ENCODE results near the gene EYA4.

EYA4 gene

GRCh38 chr6:133266186-133266585, 25.0 kb downstream of the EYA4 start:
- H3K9me2 ChIP-seq (replicated peaks; ENCODE audit: low read depth, low read length): no peaks in the 10 kb centered on the region
- no peaks in the 10 kb centered on the region for H3K27me3 ChIP-seq (ENCODE audit: insufficient read depth, low read length, poor library complexity, severe bottlenecking)
- H3K4me3 ChIP-seq (ENCODE audit: low read length, poor library complexity, severe bottlenecking): no peak overlapping the region
- H3F3A ChIP-seq (ENCODE audit: low read depth): no peaks in the 10 kb centered on the region
- no peaks in the 10 kb centered on the region for H3K9me3 ChIP-seq (ENCODE audit: insufficient read depth, low read depth, low read length)
- no peaks in the 10 kb centered on the region for H3K4me1 ChIP-seq (ENCODE audit: insufficient read depth, low read length, poor library complexity, severe bottlenecking)
- H4K20me1 ChIP-seq (ENCODE audit: insufficient read depth, low read length, poor library complexity, severe bottlenecking): no peaks in the 10 kb centered on the region
- no peaks in the 10 kb centered on the region for H3K36me3 ChIP-seq (ENCODE audit: insufficient read depth, low read length)
- no peak overlapping the region for H3K4me2 ChIP-seq (ENCODE audit: low read depth, low read length, poor library complexity, severe bottlenecking)
- TF ChIP-seq CTCF (conservative IDR thresholded peaks at IDR 0.05; ENCODE audit: low read length): no peak
- TF ChIP-seq EZH2phosphoT487 (IDR thresholded peaks at IDR 0.05; ENCODE audit: borderline replicate concordance): no peak
- H2AFZ ChIP-seq (ENCODE audit: low read length): no peak overlapping the region
- H3K79me2 ChIP-seq (ENCODE audit: insufficient read depth, low read length): no peaks in the 10 kb centered on the region
- no peak overlapping the region for H3K9ac ChIP-seq (ENCODE audit: low read depth, low read length, poor library complexity, severe bottlenecking)

- Histone ChIP-seq H3K4me2 (ENCODE audit: low read depth, low read length, poor library complexity, severe bottlenecking) (no peak overlapping the region), H3K9me2 (replicated peaks; ENCODE audit: low read depth, low read length) (no peaks in the 10 kb centered on the region), H3K4me3 (ENCODE audit: low read length, poor library complexity, severe bottlenecking) (no peak overlapping the region), H3K27me3 (ENCODE audit: insufficient read depth, low read length, poor library complexity, severe bottlenecking) (no peaks in the 10 kb centered on the region), H3K79me2 (ENCODE audit: insufficient read depth, low read length) (no peaks in the 10 kb centered on the region), H3F3A (ENCODE audit: low read depth) (no peaks in the 10 kb centered on the region), H3K9me3 (ENCODE audit: insufficient read depth, low read depth, low read length) (no peaks in the 10 kb centered on the region), H2AFZ (ENCODE audit: low read length) (no peak overlapping the region), H4K20me1 (ENCODE audit: insufficient read depth, low read length, poor library complexity, severe bottlenecking) (no peaks in the 10 kb centered on the region), H3K36me3 (ENCODE audit: insufficient read depth, low read length) (no peaks in the 10 kb centered on the region), H3K4me1 (ENCODE audit: insufficient read depth, low read length, poor library complexity, severe bottlenecking) (no peaks in the 10 kb centered on the region), H3K9ac (ENCODE audit: low read depth, low read length, poor library complexity, severe bottlenecking) (no peak overlapping the region)
- TF ChIP-seq EZH2phosphoT487 (IDR thresholded peaks at IDR 0.05; ENCODE audit: borderline replicate concordance) (no peak), CTCF (conservative IDR thresholded peaks at IDR 0.05; ENCODE audit: low read length) (no peak)
Observed at GRCh38 chr6:133268621-133269020, 27.5 kb downstream of the EYA4 start.

GRCh38 chr6:133274813-133275212, 33.7 kb downstream of the EYA4 start:
- Histone ChIP-seq H4K20me1 (ENCODE audit: insufficient read depth, low read length, poor library complexity, severe bottlenecking) (no peaks in the 10 kb centered on the region), H3K9me3 (ENCODE audit: insufficient read depth, low read depth, low read length) (no peaks in the 10 kb centered on the region), H3K9me2 (replicated peaks; ENCODE audit: low read depth, low read length) (0 out of 2 replicates have a peak, but pooled peaks cover 3% of the 10 kb centered on the region), H3K4me1 (ENCODE audit: insufficient read depth, low read length, poor library complexity, severe bottlenecking) (no peaks in the 10 kb centered on the region), H3K36me3 (ENCODE audit: insufficient read depth, low read length) (no peaks in the 10 kb centered on the region), H3K4me3 (ENCODE audit: low read length, poor library complexity, severe bottlenecking) (no peak overlapping the region), H2AFZ (ENCODE audit: low read length) (no peak overlapping the region), H3F3A (ENCODE audit: low read depth) (no peaks in the 10 kb centered on the region), H3K27me3 (ENCODE audit: insufficient read depth, low read length, poor library complexity, severe bottlenecking) (no peaks in the 10 kb centered on the region), H3K4me2 (ENCODE audit: low read depth, low read length, poor library complexity, severe bottlenecking) (no peak overlapping the region), H3K9ac (ENCODE audit: low read depth, low read length, poor library complexity, severe bottlenecking) (no peak overlapping the region), H3K79me2 (ENCODE audit: insufficient read depth, low read length) (no peaks in the 10 kb centered on the region)
- TF ChIP-seq EZH2phosphoT487 (IDR thresholded peaks at IDR 0.05; ENCODE audit: borderline replicate concordance) (no peak), CTCF (conservative IDR thresholded peaks at IDR 0.05; ENCODE audit: low read length) (no peak)
